Measurements from ENCODE around the gene ARSB. TPM values are rescaled to one million over a fixed set of nuclear protein-coding genes. Genes with fewer than 3 reads are reported as not detected.

Gene ARSB
- total RNA-seq, 4 donors from 2014 or later = 4.2 to 10.7 (median 7.3) TPM

- no peaks in the 10 kb centered on the region for H3K9me3 ChIP-seq
- H3K36me3 ChIP-seq = no peaks in the 10 kb centered on the region
- peaks cover 0 to 25% (median 0%) of the 10 kb centered on the region in 4 donors for H3K4me1 ChIP-seq
- H3K4me3 ChIP-seq = no peak overlapping the region
- no peaks in the 10 kb centered on the region for H3K27me3 ChIP-seq
- H3K27ac ChIP-seq = peak overlapping the region in 1 of 4 donors; percentile 16
- TF ChIP-seq POLR2A (IDR thresholded peaks at IDR 0.05) = no peak
- TF ChIP-seq CTCF (IDR thresholded peaks at IDR 0.05) = no peak
- DNase-seq = no peak
Observed at GRCh38 chr5:78968781-78969180, 16.3 kb downstream of the ARSB start.

GRCh38 chr5:78964889-78965288 is 20.2 kb downstream of the ARSB start:
- H3K9me3 ChIP-seq = no peaks in the 10 kb centered on the region
- peaks cover 0 to 6% (median 0%) of the 10 kb centered on the region in 4 donors for H3K4me1 ChIP-seq
- TF ChIP-seq CTCF (IDR thresholded peaks at IDR 0.05) = peak; percentile 12 to 82 (median 58)
- no peak for TF ChIP-seq POLR2A (IDR thresholded peaks at IDR 0.05)
- H3K36me3 ChIP-seq = peaks cover 0 to 5% (median 0%) of the 10 kb centered on the region in 3 donors
- H3K27ac ChIP-seq = no peak overlapping the region
- H3K27me3 ChIP-seq = no peaks in the 10 kb centered on the region
- H3K4me3 ChIP-seq = no peak overlapping the region
- no peak for DNase-seq

GRCh38 chr5:78961743-78962142 is 23.4 kb downstream of the ARSB start:
- no peak for DNase-seq
- Histone ChIP-seq H3K4me1 (no peaks in the 10 kb centered on the region), H3K36me3 (peaks cover 0 to 5% (median 0%) of the 10 kb centered on the region in 3 donors), H3K27me3 (no peaks in the 10 kb centered on the region), H3K27ac (no peak overlapping the region), H3K9me3 (no peaks in the 10 kb centered on the region), H3K4me3 (no peak overlapping the region)
- no peak for TF ChIP-seq POLR2A (IDR thresholded peaks at IDR 0.05)
- no peak for TF ChIP-seq CTCF (IDR thresholded peaks at IDR 0.05)

GRCh38 chr5:78959767-78960166 is 25.3 kb downstream of the ARSB start:
- H3K27me3 ChIP-seq = no peaks in the 10 kb centered on the region
- H3K4me1 ChIP-seq = no peaks in the 10 kb centered on the region
- H3K27ac ChIP-seq = no peak overlapping the region
- no peak for DNase-seq
- H3K9me3 ChIP-seq = no peaks in the 10 kb centered on the region
- peaks cover 0 to 5% (median 0%) of the 10 kb centered on the region in 3 donors for H3K36me3 ChIP-seq
- H3K4me3 ChIP-seq = no peak overlapping the region
- TF ChIP-seq CTCF (IDR thresholded peaks at IDR 0.05) (no peak), POLR2A (IDR thresholded peaks at IDR 0.05) (no peak)

- H3K9me3 ChIP-seq = no peaks in the 10 kb centered on the region
- H3K4me3 ChIP-seq = no peak overlapping the region
- H3K27ac ChIP-seq = no peak overlapping the region
- H3K4me1 ChIP-seq = no peaks in the 10 kb centered on the region
- TF ChIP-seq CTCF (IDR thresholded peaks at IDR 0.05) (no peak), POLR2A (IDR thresholded peaks at IDR 0.05) (no peak)
- DNase-seq = no peak
- H3K36me3 ChIP-seq = peaks cover 0 to 5% (median 0%) of the 10 kb centered on the region in 3 donors
- no peaks in the 10 kb centered on the region for H3K27me3 ChIP-seq
Observed at GRCh38 chr5:78958672-78959445, 26.3 kb downstream of the ARSB start.
